ENCODE data around the gene C1QC.

Gene C1QC

GRCh38 chr1:22611530-22611947 lies 31.9 kb upstream of the C1QC start:
- Mint-ChIP-seq H3K27me3 (peaks cover 38% of the 10 kb centered on the region), H3K4me1 (ENCODE audit: low read depth) (peaks cover 12% of the 10 kb centered on the region), H3K27ac (no peak overlapping the region), H3K9me3 (no peaks in the 10 kb centered on the region), H3K4me3 (no peak overlapping the region), H3K36me3 (ENCODE audit: low read depth) (no peaks in the 10 kb centered on the region)
- intact Hi-C loops (cut with micrococcal nuclease), result no loop called here

GRCh38 chr1:22612671-22613571 lies 30.5 kb upstream of the C1QC start:
- Mint-ChIP-seq H3K9me3 (no peaks in the 10 kb centered on the region), H3K4me3 (no peak overlapping the region), H3K4me1 (ENCODE audit: low read depth) (peaks cover 3% of the 10 kb centered on the region), H3K36me3 (ENCODE audit: low read depth) (no peaks in the 10 kb centered on the region), H3K27ac (no peak overlapping the region), H3K27me3 (peaks cover 41% of the 10 kb centered on the region)
- intact Hi-C loops (cut with micrococcal nuclease), result no loop called here

- Mint-ChIP-seq H3K4me1 (ENCODE audit: low read depth) (no peaks in the 10 kb centered on the region), H3K4me3 (no peak overlapping the region), H3K27me3 (peaks cover 42% of the 10 kb centered on the region), H3K9me3 (no peaks in the 10 kb centered on the region), H3K36me3 (ENCODE audit: low read depth) (no peaks in the 10 kb centered on the region), H3K27ac (no peak overlapping the region)
- intact Hi-C loops (cut with micrococcal nuclease), result no loop called here
These were observed 29.9 kb upstream of the C1QC start for GRCh38 chr1:22613572-22613918.

- H3K27me3 Mint-ChIP-seq, result peaks cover 41% of the 10 kb centered on the region
- no peak overlapping the region for H3K4me3 Mint-ChIP-seq
- no peak overlapping the region for H3K27ac Mint-ChIP-seq
These were observed 29.5 kb upstream of the C1QC start for GRCh38 chr1:22613951-22614350.

GRCh38 chr1:22615886-22616285 lies 27.5 kb upstream of the C1QC start:
- no peak overlapping the region for H3K4me3 Mint-ChIP-seq
- peaks cover 41% of the 10 kb centered on the region for H3K27me3 Mint-ChIP-seq
- no peak overlapping the region for H3K27ac Mint-ChIP-seq
- intact Hi-C loops (cut with micrococcal nuclease), result no loop called here
- H3K9me3 Mint-ChIP-seq, result no peaks in the 10 kb centered on the region
- H3K4me1 Mint-ChIP-seq (ENCODE audit: low read depth), result no peaks in the 10 kb centered on the region
- H3K36me3 Mint-ChIP-seq (ENCODE audit: low read depth), result no peaks in the 10 kb centered on the region

More at GRCh38 chr1:22613951-22614350, 29.5 kb upstream of the C1QC start:
- no peaks in the 10 kb centered on the region for H3K9me3 Mint-ChIP-seq
- intact Hi-C loops (cut with micrococcal nuclease), result no loop called here
- H3K4me1 Mint-ChIP-seq (ENCODE audit: low read depth), result no peaks in the 10 kb centered on the region
- no peaks in the 10 kb centered on the region for H3K36me3 Mint-ChIP-seq (ENCODE audit: low read depth)

- H3K27me3 Mint-ChIP-seq, result peaks cover 46% of the 10 kb centered on the region
- intact Hi-C loops (cut with micrococcal nuclease), result no loop called here
- no peaks in the 10 kb centered on the region for H3K4me1 Mint-ChIP-seq (ENCODE audit: low read depth)
- H3K4me3 Mint-ChIP-seq, result no peak overlapping the region
- H3K27ac Mint-ChIP-seq, result no peak overlapping the region
- H3K36me3 Mint-ChIP-seq (ENCODE audit: low read depth), result no peaks in the 10 kb centered on the region
- H3K9me3 Mint-ChIP-seq, result no peaks in the 10 kb centered on the region
These were observed 26.9 kb upstream of the C1QC start for GRCh38 chr1:22616571-22616970.

- intact Hi-C loops (cut with micrococcal nuclease), result no loop called here
- no peak overlapping the region for H3K27ac Mint-ChIP-seq
- no peaks in the 10 kb centered on the region for H3K36me3 Mint-ChIP-seq (ENCODE audit: low read depth)
- peaks cover 50% of the 10 kb centered on the region for H3K27me3 Mint-ChIP-seq
- no peaks in the 10 kb centered on the region for H3K9me3 Mint-ChIP-seq
- H3K4me1 Mint-ChIP-seq (ENCODE audit: low read depth), result no peaks in the 10 kb centered on the region
- no peak overlapping the region for H3K4me3 Mint-ChIP-seq
These were observed 25.4 kb upstream of the C1QC start for GRCh38 chr1:22618056-22618455.

GRCh38 chr1:22619252-22619651 lies 24.2 kb upstream of the C1QC start:
- no peaks in the 10 kb centered on the region for H3K4me1 Mint-ChIP-seq (ENCODE audit: low read depth)

GRCh38 chr1:22619798-22620197 lies 23.6 kb upstream of the C1QC start:
- Mint-ChIP-seq H3K36me3 (ENCODE audit: low read depth) (no peaks in the 10 kb centered on the region), H3K27ac (no peak overlapping the region), H3K27me3 (peaks cover 48% of the 10 kb centered on the region), H3K4me3 (no peak overlapping the region), H3K9me3 (no peaks in the 10 kb centered on the region), H3K4me1 (ENCODE audit: low read depth) (no peaks in the 10 kb centered on the region)
- intact Hi-C loops (cut with micrococcal nuclease), result no loop called here

More at GRCh38 chr1:22619252-22619651, 24.2 kb upstream of the C1QC start:
- H3K27ac Mint-ChIP-seq, result no peak overlapping the region
- no peaks in the 10 kb centered on the region for H3K36me3 Mint-ChIP-seq (ENCODE audit: low read depth)
- H3K27me3 Mint-ChIP-seq, result peaks cover 48% of the 10 kb centered on the region
- H3K9me3 Mint-ChIP-seq, result no peaks in the 10 kb centered on the region
- intact Hi-C loops (cut with micrococcal nuclease), result no loop called here
- no peak overlapping the region for H3K4me3 Mint-ChIP-seq

- intact Hi-C loops (cut with micrococcal nuclease), result no loop called here
- Mint-ChIP-seq H3K36me3 (ENCODE audit: low read depth) (no peaks in the 10 kb centered on the region), H3K27me3 (peaks cover 48% of the 10 kb centered on the region), H3K27ac (no peak overlapping the region), H3K9me3 (no peaks in the 10 kb centered on the region), H3K4me1 (ENCODE audit: low read depth) (peaks cover 9% of the 10 kb centered on the region), H3K4me3 (no peak overlapping the region)
These were observed 21.7 kb upstream of the C1QC start for GRCh38 chr1:22621761-22622160.

GRCh38 chr1:22625262-22625925 lies 18.0 kb upstream of the C1QC start:
- Mint-ChIP-seq H3K9me3 (no peaks in the 10 kb centered on the region), H3K4me1 (ENCODE audit: low read depth) (peaks cover 23% of the 10 kb centered on the region)
- intact Hi-C loops (cut with micrococcal nuclease), result no loop called here

GRCh38 chr1:22626237-22627157 lies 16.9 kb upstream of the C1QC start:
- H3K4me1 Mint-ChIP-seq (ENCODE audit: low read depth), result peaks cover 25% of the 10 kb centered on the region

More at GRCh38 chr1:22625262-22625925, 18.0 kb upstream of the C1QC start:
- no peak overlapping the region for H3K4me3 Mint-ChIP-seq
- no peaks in the 10 kb centered on the region for H3K36me3 Mint-ChIP-seq (ENCODE audit: low read depth)
- no peak overlapping the region for H3K27ac Mint-ChIP-seq
- H3K27me3 Mint-ChIP-seq, result peaks cover 57% of the 10 kb centered on the region

GRCh38 chr1:22627331-22627730 lies 16.1 kb upstream of the C1QC start:
- H3K27me3 Mint-ChIP-seq, result peaks cover 59% of the 10 kb centered on the region

More at GRCh38 chr1:22626237-22627157, 16.9 kb upstream of the C1QC start:
- no peaks in the 10 kb centered on the region for H3K36me3 Mint-ChIP-seq (ENCODE audit: low read depth)
- H3K27me3 Mint-ChIP-seq, result peaks cover 63% of the 10 kb centered on the region
- H3K4me3 Mint-ChIP-seq, result no peak overlapping the region
- H3K9me3 Mint-ChIP-seq, result no peaks in the 10 kb centered on the region
- intact Hi-C loops (cut with micrococcal nuclease), result no loop called here
- H3K27ac Mint-ChIP-seq, result peak overlapping the region; percentile 12

More at GRCh38 chr1:22627331-22627730, 16.1 kb upstream of the C1QC start:
- Mint-ChIP-seq H3K9me3 (no peaks in the 10 kb centered on the region), H3K36me3 (ENCODE audit: low read depth) (no peaks in the 10 kb centered on the region), H3K27ac (peak overlapping the region; percentile 12), H3K4me1 (ENCODE audit: low read depth) (peaks cover 25% of the 10 kb centered on the region), H3K4me3 (no peak overlapping the region)
- intact Hi-C loops (cut with micrococcal nuclease), result no loop called here
